Brain pericyte (primary cell): ENCODE data around the gene FRMD6.

Experiments
- DNase-seq: peaks from one replicate; pipeline ENCODE4 v3.0.0-alpha.2; 2012; ENCODE audit warnings: low read depth, low spot score

FRMD6 gene

DNA sequence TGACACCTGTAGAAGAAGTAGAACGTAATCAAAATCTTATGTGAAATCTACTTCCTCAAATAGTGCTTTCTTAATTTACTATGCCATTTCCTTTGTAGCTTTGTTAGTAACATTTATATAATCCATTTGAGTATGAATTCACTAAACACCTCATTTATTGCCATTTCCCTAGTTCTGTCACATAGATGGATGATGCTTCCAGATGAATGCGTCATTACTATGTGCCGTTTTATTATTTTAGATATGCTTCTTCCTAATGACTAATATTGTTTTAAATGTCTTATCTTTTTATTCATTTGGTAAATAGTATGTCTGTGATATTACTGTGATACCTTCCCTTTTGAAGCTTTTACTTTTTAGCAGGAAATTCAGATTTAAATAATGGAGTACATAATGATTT is 14.4 kb downstream of the FRMD6 start:
- no peak for DNase-seq

DNA sequence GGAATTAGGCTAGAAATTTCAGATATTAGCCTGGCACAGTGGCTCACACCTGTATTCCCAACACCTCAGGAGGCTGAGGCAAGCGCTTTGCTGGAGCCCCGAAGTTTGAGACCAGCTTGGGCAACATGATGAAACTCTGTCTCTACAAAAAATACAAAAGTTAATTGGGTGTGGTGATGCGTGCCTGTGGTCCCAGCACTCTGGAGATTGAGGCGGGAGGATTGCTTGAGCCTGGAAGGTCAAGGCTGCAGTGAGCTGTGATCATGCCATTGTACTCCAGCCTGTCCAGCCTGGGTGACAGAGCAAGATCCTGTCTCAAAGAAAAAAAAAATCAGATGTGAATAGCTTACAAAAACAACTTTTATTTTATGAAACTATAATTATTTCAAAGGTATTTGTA is 15.1 kb downstream of the FRMD6 start:
- DNase-seq = no peak

DNA sequence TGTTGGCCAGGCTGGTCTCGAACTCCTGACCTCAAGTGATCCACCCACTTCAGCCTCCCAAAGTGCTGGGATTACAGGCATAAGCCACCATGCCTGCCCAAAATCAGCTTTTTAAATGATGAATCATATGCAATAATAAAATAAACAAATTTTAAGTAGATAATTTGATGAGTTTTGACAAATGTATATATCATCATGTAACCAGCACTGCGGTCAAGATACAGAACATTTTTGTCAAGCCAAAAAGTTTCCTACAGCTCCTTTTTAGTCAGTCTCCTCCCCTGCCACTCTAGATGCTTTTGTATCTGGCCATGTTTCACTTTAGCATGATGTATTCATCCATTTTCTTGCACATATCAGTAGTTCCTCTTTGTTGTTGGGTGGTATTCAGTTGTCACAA is 17.2 kb downstream of the FRMD6 start:
- DNase-seq = no peak

DNA sequence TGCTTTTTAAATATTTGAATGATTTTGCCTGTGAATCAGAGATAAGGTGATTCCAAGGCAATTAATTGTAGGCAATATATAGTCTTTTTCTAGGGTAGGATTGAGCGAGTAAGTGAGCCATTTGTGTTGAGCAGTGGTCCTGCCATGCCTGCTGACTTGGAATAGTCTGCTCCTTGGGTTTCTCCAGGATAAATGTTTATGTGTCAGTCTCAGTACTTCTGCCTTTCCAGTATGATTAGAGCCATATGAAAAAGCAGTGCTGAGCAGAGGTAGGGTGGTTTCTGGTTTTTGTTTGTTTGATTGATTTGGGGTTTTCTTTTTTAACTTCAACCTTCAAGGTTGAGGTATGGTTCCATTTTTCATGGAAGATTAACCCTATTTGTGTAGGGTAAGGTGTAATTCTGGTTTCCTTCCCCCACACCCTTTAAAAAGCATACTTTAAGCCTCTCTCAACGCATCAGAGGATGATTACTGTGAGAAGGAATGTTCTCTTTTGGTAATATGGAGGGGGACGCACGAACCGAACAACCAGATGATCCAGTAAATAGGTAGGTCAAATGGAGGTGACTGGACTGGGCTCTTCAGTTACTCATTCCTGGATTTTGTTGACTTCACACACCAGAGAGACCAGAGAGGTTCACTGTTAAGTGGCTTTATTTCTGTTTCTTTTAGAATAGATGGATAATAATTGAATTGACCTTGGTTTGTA is 22.7 kb downstream of the FRMD6 start:
- no peak for DNase-seq

DNA sequence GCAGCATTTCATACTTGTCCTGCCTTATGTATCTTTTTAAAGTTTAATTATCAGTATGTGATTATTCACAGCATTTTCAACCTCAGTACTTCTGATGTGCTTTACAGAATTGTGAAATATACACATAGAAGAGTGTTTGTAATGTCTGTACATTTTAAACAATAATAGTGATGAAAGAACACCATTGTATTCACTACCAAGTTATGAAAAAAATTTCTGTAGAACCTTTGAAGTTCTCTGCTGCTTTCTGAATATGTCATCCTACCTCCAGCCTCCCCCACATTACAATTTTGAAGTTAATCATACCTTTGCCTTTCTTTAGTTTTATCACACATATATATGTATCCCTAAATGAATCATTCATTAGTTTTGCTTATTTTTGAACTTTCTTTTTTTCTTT is 24.8 kb downstream of the FRMD6 start:
- no peak for DNase-seq

DNA sequence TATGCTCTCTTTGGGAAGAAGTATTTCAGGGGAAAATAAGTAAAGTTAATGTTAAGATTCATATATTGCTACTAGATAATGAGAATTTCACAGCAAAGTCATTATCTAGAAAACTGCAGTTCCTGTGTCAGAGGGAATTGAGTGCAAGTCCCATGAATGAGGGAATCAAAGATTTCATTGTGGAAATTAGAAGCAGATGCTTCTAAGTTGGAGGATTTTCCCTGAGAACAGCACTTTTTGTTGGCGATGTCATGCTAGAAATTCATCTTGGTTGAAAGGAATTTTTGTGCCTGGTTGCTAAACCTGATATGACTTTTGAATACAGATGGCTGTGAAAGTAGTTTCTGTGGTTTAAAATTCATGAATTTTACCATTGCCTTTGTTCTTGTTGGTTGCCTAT is 25.6 kb downstream of the FRMD6 start:
- peak; percentile 24 for DNase-seq

DNA sequence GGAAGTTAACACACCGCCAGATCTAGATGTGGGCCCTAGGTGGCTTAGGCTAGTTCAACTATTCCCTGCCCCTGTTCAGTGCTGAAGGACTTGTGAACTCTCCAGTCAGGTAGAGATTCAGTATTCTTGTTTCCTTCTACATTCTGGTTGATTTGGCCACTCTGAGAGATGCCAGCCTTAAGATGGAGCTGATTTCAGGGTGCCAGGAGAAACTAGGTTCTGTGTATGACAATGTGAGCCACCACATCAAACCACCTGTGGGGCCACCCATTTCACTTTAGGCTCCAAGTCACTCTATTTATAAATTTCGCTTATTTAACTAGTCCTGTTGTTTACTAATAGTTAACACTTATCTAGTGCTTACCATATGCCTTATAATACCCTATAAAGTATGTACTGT is 26.0 kb downstream of the FRMD6 start:
- no peak for DNase-seq

DNA sequence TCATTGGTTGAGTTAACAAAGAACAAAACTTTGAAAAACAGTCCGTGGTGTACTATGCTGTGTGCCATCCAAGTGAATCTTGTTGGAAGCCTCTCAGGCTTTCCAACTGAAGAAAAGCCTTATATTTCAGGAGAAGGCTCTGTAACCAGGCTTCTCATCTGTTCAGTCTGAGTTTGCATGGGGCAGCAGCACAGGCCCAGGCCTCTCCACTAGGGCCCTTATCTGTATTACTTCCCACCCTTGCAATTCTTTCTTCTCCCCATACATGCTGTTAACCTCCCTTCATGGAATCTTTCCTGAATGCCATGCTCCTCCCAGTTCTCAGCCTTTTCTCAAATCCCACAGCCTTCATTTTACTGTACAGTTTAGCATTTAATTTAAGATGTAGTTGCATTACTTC is 28.3 kb downstream of the FRMD6 start:
- no peak for DNase-seq

DNA sequence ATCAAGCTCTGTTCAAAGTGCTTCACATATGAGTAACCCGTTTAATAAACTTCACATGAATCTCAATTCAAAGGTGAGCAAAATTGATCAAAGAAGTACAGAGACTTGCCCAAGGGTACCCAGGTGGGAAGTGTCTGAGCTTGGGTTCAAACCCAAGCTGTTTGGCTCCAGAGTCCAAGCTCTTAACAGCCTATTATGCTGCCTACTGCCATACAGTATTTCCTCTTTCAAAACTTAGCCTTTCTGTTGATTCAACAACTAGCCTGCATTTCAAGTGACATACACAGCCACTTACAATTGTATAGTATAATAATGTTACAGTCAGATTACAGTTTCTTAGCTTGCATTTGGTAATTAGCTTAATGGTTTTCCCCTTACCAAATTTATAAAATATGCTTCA is 29.7 kb downstream of the FRMD6 start:
- no peak for DNase-seq

DNA sequence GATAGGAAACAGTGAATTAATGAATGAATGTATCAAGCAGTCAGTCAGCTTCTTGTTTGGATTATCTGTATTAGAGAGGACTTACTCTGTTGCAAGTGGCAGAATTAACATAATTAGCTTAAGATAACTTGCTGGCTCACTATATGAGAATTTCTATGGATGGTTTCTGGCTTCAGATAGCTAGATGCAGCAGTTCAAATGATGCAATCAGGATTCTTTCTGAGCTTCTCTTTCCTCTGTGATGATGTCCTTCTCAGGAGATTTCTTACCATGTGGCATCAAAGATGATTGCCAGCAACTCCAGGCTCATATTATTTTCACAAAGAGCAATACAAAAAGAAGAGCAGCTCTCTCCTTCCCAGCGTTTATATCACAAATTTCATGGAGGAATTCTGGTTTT is 30.7 kb downstream of the FRMD6 start:
- DNase-seq = no peak

DNA sequence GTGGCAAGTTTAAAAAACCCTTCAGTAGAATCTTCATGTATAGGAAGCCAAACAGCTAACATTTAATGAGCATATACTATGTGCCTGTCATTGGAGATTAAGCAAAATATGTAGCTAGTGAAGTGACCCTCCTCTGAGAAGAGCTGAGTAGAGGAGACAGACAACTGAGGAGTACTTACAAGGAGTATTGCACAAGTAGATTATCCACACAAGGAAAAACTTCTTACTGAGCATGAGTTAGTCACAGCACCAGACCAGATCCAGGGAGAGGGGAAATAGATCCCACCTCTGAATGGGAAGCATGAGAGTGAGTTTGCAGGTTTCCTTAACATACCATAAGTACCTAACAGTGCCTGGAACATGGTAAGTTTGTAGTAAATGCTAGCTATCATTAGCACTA is 33.0 kb downstream of the FRMD6 start:
- DNase-seq = no peak

DNA sequence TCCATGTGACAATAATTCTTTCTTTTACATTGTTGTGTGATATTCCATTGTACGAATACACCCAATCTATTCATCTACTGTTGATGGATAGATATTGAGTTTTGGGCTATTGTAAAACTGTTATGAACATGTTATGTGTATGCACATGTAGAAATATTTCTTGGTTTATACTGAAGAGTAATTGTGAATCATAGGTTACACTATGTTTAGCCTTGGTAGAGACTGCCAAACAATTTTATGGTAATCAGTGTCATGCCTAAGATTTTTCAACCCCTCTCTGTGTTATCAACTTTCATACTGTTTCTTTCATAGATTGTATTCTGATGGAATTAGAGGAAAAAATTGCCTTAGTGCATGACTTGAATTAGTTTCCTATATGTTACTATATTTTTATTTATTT is 39.5 kb downstream of the FRMD6 start:
- no peak for DNase-seq

DNA sequence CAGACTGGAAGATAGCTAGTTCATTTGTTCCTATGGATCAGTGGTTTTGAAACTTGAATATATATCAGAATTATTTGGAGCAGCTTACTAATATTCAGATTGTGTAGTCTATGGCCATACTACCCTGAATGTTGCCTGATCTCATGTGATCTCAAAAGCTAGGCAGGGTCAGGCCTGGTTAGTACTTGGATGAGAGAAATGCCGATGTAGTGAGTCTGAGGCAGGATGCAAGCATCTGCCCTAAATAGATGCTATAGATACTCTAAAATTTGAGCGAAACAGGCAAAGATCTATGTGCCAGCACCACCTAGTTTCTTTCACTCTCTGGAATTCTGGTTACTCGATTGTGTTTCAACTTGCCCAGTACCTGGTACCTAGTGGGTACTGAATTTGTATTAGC is 40.9 kb downstream of the FRMD6 start:
- no peak for DNase-seq

DNA sequence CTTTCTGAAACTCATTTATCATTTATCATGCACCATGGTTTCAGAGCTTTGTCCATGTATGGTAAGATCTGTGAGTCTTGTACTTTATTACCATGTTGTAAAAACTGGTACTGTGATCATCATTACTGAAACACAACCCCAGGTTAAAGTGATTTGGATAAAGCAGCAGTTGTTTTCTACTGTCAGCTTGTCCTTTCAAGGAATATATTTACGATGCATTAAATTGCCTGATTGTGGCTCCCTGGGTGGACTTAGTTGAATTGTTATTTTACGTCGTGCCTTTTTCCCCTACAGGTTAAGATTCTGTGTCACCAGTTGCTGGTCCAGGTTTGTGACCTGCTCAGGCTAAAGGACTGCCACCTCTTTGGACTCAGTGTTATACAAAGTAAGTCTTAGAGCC is 46.1 kb downstream of the FRMD6 start:
- DNase-seq = no peak

DNA sequence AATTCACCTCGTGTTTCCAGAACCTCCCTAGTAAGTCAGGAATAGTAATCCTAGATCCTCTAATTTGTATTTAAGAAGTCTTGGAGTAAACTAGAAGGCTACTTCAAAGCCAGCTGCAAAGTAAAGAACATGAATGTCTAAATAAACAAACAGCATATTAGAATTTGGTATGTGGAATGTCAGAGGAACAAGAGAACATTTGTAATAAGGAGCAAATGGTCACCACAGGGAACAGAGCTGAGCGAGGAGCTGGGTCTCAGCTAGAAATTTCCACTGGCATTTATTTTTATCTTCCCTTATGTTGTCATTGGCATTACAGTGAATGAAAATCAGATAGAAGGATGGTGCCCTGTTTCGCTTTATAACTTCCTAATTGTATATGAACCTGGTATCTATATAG is 50.2 kb downstream of the FRMD6 start:
- DNase-seq = peak; percentile 52

DNA sequence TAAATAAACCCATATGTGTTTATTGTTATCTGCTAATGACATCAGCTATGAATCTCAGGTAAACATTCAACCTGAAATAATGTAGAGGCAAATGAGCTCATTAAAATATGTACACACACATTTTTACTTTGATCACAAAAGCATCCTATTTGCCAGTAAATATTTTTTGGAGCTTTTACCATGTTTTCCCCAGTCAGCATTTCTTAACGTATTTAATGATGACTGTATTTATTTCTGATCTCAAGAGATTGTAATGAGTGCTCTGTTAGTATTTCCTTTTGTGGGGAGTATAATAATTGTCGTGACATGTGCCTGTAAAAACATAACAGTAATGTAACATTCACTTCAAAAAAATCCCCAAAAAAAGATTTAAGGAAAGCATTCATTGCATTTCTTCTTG is 52.1 kb downstream of the FRMD6 start:
- no peak for DNase-seq

DNA sequence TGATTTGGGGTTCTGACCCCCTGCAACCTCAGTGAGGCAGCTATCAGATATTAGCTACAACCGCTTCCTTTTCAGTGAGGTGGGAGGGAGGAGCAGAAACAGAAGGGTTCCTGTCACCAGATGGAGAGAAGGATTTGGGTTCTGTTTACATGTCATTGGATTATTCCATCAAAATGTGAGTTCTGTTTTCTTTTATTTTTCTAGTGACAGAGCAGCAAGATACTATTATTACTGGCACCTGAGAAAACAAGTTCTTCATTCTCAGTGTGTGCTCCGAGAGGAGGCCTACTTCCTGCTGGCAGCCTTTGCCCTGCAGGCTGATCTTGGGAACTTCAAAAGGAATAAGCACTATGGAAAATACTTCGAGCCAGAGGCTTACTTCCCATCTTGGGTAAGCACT is 52.8 kb downstream of the FRMD6 start:
- DNase-seq = peak; percentile 93

DNA sequence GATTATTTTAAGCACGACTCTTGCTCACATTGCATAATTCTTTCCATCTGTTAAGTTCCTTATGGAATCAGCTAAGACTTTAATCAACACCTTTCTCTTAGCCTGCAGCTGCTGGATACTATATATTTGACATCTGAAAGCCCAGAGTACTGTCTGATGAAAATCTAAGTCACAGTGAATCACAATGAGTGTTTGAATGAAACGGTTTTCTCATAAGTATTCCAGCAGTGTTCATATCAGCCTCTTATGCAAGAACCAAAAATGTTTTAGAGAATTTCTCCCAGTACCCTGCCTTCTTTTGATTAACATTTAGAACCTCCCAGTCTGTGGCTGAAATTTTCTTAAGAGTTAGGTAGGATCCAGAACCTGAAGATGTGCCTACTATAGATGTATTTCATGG is 55.6 kb downstream of the FRMD6 start:
- no peak for DNase-seq

DNA sequence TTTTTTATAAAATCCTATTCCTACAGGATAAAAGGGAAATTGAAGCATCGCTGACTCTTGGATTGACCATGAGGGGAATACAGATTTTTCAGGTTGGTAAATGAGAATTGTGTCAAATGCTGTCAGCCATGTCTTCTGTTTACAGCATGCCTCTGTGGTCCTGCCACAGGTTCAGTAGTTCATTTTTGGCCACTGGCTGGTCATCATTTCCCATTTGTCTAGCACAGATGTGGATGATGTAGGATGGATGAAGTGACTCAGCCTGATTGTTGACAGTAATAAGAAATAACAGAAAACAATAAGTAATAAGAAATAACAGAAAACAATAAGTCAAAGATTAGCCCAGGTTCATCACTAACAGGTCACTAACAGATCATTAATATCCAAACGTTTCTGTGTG is 59.8 kb downstream of the FRMD6 start:
- DNase-seq = no peak

DNA sequence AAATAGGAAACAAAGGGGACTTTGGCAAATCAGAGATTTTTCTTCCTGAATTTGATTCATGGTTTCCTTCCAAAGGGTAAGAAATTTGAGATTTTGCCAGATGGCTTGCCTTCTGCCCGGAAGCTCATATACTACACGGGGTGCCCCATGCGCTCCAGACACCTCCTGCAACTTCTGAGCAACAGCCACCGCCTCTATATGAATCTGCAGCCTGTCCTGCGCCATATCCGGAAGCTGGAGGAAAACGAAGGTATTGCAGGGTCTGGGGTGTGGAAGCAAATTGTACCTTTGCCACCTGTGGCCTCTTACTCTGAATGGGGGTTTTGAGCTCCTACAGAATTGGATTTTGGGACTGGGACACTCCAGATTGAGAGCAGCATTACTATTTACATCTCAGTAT is 63.5 kb downstream of the FRMD6 start:
- no peak for DNase-seq

DNA sequence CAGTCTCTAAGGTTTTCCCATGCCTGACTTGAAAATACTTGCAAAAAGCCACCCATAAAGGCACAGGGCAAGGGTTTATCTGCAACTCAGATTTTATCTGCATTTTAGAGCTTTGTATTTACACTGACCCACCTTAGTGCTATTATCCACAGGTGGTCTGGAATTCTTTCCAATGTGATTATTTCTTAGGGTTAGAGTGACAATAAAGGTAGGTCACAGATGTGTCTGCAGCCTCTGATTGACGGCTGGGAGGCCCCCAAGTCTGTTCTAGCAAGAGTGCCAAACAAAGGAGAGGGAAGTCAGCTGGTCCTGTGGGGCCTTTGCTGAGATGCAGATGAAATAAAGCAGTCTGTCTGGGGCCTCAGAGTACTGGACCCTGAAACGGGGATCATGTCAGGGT is 64.0 kb downstream of the FRMD6 start:
- DNase-seq = no peak

DNA sequence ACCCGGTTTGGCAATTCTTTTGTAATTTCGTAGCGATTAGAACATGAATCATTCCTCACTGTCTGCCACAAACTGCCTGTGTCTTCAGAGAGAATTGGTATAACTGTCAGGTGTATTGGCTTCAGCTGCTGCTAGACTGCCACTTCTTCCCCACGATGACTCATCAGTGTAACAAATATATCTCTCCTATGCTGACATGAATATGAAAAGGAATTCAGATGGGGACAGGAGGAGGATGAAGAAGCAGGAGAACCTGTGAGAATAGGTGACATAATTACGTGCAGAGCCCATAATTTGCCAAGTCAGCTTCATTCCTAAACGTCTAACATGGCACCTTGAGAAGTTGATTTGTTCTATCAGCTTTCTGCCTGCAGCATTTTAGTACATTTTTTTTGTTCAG is 64.9 kb downstream of the FRMD6 start:
- DNase-seq = no peak

DNA sequence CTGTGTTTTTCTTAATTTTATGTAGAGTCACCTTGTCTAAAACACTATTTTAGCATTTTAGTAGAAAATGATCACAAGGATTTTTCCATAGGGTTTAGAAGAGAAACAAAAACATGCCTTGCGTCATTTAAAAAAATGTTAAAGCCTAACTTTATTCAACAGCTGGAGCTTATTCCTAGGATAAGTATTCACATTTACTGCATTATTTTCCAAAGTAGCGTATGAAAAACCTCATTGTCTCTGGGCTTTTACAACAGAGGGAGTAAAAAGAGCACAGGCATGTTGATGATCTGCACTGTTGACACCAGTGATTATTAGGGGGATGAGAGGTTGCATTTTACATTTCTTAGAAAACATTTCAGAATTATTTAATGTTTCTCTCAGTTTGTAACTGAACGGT is 66.1 kb downstream of the FRMD6 start:
- DNase-seq = no peak

DNA sequence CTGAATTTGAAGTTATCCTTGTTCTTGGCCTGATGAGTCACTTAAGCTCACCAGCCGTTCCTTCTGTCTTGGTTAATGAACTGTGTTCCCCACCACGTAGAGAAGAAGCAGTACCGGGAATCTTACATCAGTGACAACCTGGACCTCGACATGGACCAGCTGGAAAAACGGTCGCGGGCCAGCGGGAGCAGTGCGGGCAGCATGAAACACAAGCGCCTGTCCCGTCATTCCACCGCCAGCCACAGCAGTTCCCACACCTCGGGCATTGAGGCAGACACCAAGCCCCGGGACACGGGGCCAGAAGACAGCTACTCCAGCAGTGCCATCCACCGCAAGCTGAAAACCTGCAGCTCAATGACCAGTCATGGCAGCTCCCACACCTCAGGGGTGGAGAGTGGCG is 68.2 kb downstream of the FRMD6 start:
- no peak for DNase-seq
